Measurements from ENCODE around the gene PYGB.

Gene PYGB

DNA sequence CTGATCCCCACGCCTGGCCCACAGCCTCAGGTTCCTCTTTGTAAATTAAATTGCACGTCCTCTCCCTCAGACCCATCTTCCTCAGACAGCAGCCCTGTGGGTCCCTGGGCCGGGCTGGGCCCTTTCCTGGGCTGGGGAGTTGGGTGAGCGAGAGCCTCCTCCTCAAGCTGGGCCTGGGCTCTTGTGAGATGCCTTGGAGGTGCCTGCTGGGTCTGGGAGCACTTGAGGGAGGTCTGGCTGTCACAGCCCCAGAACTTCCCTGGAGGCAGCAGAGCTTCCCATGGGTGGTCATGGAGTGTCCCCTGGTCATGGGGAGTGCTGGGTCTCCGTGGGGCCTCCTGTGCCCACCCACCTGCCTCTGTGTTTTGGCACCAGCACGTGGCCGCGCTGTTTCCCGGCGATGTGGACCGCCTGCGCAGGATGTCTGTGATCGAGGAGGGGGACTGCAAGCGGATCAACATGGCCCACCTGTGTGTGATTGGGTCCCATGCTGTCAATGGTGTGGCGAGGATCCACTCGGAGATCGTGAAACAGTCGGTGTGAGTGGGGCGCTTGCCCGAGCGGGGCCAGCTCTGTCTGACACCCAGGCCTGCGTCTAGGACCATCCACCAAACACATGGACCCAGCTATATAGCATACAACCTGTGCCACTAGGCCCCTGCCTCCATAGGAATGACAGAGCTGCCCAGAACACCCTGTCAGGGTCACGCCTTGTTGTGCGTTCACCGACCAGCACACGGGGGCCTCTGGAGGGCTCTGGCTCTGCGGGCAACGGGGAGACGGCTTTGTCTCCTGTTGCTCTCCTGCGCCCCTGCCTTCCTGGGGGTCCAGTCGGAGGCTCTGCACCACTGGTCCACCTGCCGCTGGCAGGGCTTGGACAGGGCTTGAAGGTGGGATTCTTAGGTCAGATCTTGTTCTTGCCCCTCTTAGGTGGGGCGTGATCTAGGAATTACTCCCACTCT lies 33.0 kb downstream of the PYGB start:
- DNase-seq, result no peak

- DNase-seq, result no peak
Measured at GRCh38 chr20:25281541-25281991, 33.7 kb downstream of the PYGB start.

GRCh38 chr20:25282034-25282781 lies 34.3 kb downstream of the PYGB start:
- DNase-seq, result no peak

DNA sequence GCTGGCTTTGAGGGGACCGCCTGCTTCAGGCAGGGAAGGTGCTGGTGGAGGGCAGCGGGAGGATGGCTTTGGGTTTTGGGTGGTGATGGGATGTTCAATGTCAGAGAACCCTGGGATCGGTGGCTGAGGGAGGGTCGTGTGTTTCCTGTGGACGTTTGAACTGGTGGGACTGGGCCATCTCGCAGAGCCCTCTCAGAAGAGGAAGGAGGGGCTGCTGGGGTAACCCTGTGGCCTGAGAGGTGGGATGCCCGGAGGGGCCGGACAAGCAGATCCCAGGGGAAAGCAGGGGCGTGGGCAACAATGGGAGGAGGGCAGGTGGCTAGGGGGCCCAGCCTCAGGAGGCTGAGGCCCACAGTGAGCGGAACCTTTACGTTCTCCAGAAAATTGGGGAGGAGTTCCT lies 34.9 kb downstream of the PYGB start:
- no peak for DNase-seq

- DNase-seq, result no peak
Measured at GRCh38 chr20:25283221-25283951, 35.5 kb downstream of the PYGB start.

DNA sequence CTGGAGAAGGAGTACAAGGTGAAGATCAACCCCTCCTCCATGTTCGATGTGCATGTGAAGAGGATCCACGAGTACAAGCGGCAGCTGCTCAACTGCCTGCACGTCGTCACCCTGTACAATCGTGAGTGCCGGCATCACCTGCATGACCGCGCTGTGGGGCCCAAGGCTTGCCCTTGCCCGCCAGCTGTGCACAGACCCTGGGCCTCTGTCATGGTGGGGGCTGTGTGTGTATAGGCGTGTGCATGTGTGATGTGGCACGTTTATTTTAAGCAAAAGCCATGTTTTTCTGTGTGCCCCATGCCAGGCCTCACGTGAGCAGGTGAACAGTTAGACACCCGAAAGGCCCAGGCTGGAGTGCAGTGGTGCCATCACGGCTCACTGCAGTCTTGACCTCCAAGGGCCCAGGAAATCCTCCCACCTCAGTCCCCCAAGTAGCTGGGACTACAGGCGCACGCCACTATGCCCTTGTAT lies 36.3 kb downstream of the PYGB start:
- DNase-seq, result no peak

DNA sequence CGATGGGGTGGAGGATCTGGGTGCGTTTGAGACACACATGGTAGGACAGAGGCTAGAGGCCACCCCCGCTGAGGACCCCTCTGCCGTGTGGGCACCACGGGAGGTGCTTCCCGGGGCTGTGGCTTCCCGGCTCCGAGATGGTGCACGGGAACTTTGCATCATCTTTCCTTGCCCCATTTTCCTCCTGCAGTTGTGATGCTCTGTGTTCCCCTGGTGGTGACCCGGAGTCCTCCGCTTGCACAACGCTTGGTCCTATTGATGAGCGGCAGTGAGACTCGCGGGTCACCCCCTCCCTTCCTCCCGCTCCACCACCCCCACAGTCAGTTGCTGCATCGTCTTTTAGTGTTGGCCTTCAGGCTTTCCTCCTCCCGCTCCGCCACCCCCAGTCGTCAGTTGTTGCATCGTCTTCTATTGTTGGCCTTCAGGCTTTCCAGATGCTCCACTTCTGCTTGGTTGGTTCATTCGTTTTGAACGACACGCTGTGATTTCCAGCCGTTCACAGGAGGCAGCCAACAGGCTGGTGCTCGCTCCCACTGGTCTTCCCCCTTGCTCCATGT lies 37.3 kb downstream of the PYGB start:
- no peak for DNase-seq

DNA sequence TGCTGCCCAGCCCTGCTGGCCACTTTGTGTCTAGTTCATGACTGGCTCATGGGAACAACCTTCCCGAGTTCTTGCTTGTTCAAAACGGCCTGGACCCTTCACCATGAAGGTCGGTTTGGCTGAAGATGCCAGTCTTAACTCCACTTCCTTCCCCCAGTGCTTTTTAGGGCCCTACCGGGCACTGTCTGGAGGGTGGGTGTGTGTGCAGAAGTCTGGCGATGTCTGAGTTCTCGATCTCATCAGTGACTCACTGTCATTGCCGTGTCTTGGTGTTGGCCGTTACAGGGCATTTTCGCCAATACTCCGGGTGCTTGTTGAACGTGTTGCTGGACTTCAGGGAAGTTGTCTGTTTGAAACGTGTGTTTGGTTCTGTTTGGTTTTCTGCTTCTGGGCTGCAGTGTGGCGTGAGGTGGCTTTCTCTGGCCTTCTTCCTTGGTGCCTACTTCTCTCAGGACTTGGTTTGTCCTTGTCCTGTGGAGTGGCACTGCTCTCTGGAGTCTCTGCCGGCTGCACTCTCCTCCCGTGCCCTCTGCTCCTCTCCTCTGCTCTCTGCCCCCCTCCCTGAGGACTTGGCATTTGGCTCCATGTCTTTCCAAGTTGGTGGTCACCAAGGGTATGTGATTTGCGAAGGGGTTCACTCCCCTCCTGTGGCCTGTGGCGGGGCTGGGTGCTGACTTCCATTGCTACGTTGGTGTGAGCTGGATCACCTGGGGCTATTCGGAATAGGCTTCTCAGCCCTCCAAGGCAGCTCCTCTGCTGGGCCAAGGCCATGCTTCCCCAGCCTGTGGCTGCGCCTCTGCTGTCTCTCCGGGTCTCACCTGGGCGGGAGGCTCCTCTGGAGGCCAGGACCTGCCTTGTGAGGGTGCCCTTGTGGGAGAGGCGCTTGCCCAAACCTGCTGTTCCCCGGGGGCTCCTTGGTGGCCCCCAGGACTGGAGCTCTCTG lies 38.2 kb downstream of the PYGB start:
- DNase-seq, result no peak

GRCh38 chr20:25286917-25287316 lies 39.0 kb downstream of the PYGB start:
- no peak for DNase-seq

DNA sequence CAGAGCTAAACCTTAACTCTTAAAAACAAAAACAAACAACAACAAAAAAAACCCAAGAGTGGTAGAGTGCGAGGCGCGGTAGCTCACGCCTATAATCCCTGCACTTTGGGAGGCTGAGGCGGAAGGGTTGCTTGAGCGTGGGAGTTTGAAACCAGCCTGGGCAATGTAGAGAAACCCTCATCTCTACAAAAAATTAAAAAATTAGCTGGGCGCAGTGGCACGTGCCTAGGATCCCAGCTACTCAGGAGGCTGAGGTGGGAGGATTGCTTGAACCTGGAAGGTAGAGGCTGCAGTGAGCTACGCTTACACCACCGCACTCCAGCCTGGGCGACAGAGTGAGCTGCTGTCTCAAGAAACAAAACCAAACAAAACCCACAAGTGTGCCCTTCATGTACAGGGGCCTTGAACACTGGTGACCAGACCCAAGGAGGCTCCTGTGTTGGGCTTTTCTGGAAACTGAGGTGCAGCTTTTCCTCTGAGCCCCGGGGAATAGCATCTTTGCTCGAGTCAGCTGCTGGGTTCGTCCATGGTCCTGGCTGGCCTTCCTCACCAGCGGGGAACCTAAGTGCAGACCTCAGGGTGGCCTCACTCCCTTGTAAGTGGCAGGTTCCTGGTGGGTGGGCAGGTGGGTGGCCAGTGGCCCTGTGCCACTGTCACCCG lies 39.9 kb downstream of the PYGB start:
- no peak for DNase-seq

- no peak for DNase-seq
Measured at GRCh38 chr20:25288291-25289181, 40.7 kb downstream of the PYGB start.

- DNase-seq, result no peak
Measured at GRCh38 chr20:25289886-25290597, 42.2 kb downstream of the PYGB start.

- no peak for DNase-seq
Measured at GRCh38 chr20:25290646-25291431, 43.0 kb downstream of the PYGB start.

DNA sequence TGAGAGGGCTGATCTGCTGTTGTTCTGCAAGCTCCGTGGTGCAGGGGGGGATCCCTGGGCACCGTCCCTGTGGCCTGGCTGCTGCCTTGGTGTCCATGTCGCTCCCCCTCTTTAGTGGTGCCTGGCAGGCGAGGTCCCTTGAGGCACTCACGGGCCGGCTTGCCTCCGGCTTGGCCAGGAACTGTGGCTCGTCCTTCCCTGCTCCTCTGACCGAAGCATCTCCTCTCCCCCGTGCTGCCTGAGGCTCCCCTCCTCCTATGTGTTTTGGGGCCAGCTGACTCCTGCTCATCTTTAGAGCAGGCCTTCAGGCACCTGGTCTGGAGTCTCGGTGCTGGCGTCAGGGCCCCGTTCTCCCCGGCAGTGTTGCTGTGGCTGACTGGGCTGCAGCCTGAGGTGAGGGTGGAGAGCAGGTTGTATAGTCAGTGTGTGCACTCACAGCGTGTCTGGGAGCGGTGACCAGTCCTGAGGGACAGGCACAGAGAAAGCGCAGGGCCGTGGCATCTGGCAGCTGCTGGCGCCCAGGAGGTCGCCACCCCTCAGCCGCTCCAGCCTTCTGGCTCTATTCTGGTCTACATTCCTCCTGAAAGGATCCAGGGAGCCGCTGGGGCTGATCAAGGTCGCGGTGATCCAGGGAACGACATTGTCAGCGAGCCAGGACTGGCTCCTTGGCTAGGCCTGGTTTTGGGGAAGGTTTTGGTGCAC lies 43.7 kb downstream of the PYGB start:
- no peak for DNase-seq

DNA sequence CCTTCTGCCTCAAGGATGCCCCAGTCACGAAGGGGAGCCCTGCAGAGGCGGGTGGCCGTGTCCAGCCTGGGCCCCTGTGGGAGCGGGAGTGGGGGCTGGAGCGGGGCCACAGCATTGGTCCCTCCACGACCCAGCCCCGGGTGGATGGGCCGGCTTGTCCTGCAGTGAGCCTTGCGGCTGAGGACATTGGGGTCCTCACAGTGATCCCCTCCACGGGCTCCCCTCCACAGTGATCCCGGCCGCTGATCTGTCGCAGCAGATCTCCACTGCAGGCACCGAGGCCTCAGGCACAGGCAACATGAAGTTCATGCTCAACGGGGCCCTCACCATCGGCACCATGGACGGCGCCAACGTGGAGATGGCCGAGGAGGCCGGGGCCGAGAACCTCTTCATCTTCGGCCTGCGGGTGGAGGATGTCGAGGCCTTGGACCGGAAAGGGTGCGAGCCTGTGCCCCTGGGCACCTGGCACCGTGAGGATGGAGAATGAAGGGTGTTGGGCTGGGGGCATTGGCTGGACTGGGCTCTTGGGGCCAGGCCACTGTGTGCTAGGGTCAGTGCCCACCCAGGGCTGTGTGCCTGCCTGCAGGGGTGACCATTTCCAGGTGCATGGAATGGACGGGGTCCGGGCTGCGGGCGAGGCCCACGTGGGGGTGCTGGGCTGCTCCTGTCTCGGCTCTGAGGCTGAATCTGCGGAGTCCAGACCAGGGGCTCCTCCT lies 44.4 kb downstream of the PYGB start:
- no peak for DNase-seq

DNA sequence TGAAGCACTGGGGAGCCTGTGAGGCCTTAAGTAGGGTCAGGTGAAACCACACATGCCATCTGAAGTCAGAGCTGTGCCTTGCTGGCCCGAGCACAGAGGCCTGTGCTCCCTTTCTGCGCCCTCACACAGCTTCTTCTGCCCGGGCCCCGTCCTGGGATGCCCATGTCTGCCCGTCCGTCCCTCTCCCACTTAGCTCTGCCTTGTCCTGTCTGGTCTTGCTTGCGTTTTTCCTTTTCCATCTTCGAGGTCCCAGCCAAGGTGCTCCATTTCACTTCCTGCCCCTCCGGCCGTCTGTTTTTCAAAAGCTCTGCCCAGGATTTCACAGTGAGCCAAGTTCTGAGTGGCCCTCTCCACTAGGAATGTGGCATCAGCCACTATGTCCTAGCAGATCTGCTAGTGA lies 45.6 kb downstream of the PYGB start:
- DNase-seq, result no peak

All from nucleus accumbens (tissue), 56 donors.